HepG2 (cell line): ENCODE data around the gene DHRS4L2. TPM values are rescaled to one million over a fixed set of nuclear protein-coding genes. Genes with fewer than 3 reads are reported as not detected.

Experiments
- ATF4 ChIP-seq, 2 experiments: fragments of 450-650 bp in 1 of 2; sonication (generic) in 1 of 2; formaldehyde crosslinking; IDR thresholded peaks; 2 replicates each; pipeline versions ENCODE4 v1.5.0 to v1.8.0; 2020 to 2022; ENCODE audit warnings: mild to moderate bottlenecking in 1 of 2, missing genetic modification reagents in 1 of 2
- CSRNP2 ChIP-seq: sonication (generic); formaldehyde crosslinking; conservative IDR thresholded peaks from 2 replicates; pipeline ENCODE4 v1.8.0; 2022; ENCODE audit warnings: low read depth, missing genetic modification reagents
- ELF4 ChIP-seq: sonication (generic); formaldehyde crosslinking; IDR thresholded peaks from 2 replicates; pipeline ENCODE4 v1.5.0; 2020; ENCODE audit warnings: missing genetic modification reagents, mild to moderate bottlenecking, moderate library complexity, borderline replicate concordance
- FIP1L1 ChIP-seq: fragments of 200-400 bp; formaldehyde crosslinking; IDR thresholded peaks from 2 replicates; pipeline ENCODE4 v1.6.1; 2018; ENCODE audit warnings: low read depth, mild to moderate bottlenecking, low read length, moderate library complexity, borderline replicate concordance; ENCODE audit not compliant: insufficient read depth
- GMEB1 ChIP-seq: sonication (generic); formaldehyde crosslinking; IDR thresholded peaks from 2 replicates; pipeline ENCODE4 v1.5.1; 2020; ENCODE audit warnings: missing genetic modification reagents, mild to moderate bottlenecking, borderline replicate concordance
- KIAA2018 ChIP-seq: sonication (generic); formaldehyde crosslinking; IDR thresholded peaks from 2 replicates; pipeline ENCODE4 v1.5.0; 2020; ENCODE audit warnings: mild to moderate bottlenecking, missing genetic modification reagents, borderline replicate concordance
- MAFF ChIP-seq: IDR thresholded peaks from 2 replicates; pipeline ENCODE4 v1.6.1; 2011; ENCODE audit warnings: low read depth, low read length, improper control_type of control experiment
- NCOA1 ChIP-seq: sonication (generic); formaldehyde crosslinking; IDR thresholded peaks from 2 replicates; pipeline ENCODE4 v1.9.0; 2021; ENCODE audit warnings: missing genetic modification reagents
- NFKB2 ChIP-seq: sonication (generic); formaldehyde crosslinking; IDR thresholded peaks from 2 replicates; pipeline ENCODE4 v1.4.0; 2020; ENCODE audit warnings: missing genetic modification reagents, borderline replicate concordance
- PRPF4 ChIP-seq: fragments of 200-400 bp; formaldehyde crosslinking; IDR thresholded peaks from 2 replicates; pipeline ENCODE4 v1.6.1; 2016; ENCODE audit warnings: low read length, low read depth; ENCODE audit not compliant: poor library complexity, severe bottlenecking
- TBX2 ChIP-seq: sonication (generic); formaldehyde crosslinking; IDR thresholded peaks from 2 replicates; pipeline ENCODE4 v1.5.0; 2020; ENCODE audit warnings: missing genetic modification reagents, mild to moderate bottlenecking, borderline replicate concordance
- U2AF2 ChIP-seq: fragments of 200-400 bp; formaldehyde crosslinking; IDR thresholded peaks from 2 replicates; pipeline ENCODE4 v1.6.1; 2017; ENCODE audit warnings: low read depth, mild to moderate bottlenecking, low read length
- ZNF207 ChIP-seq: fragments of 450-650 bp; IDR thresholded peaks from 2 replicates; pipeline ENCODE4 v1.6.1; 2016; ENCODE audit warnings: antibody characterized with exemption, borderline replicate concordance
- ZNF629 ChIP-seq: sonication (generic); formaldehyde crosslinking; conservative IDR thresholded peaks from 2 replicates; pipeline ENCODE4 v1.5.0; 2020; ENCODE audit warnings: missing genetic modification reagents
- ZNF781 ChIP-seq: sonication (generic); formaldehyde crosslinking; IDR thresholded peaks from 2 replicates; pipeline ENCODE4 v1.5.1; 2020; ENCODE audit warnings: borderline replicate concordance, mild to moderate bottlenecking, missing genetic modification reagents; ENCODE audit errors: not compliant biosample characterization
- polyA plus RNA-seq, 8 experiments: library from polyadenylated mRNA; depleted of rRNA in 3 of 8; stranded (reverse) in 7 of 8; unstranded in 1 of 8; fragments of >200 nt; fragmentation: Illumina TruSeq in 4 of 8; extraction: Trizol in 4 of 8; gene quantifications; 2 replicates each; pipeline versions ENCODE4 v1.2.1 to v1.2.3, GENCODE V29; 2011 to 2016; ENCODE audit warnings: low read depth in 4 of 8, missing spikeins in 1 of 8, mixed read lengths in 1 of 8; ENCODE audit not compliant: insufficient read depth in 1 of 8
- total RNA-seq, 5 experiments: library from RNA; depleted of rRNA; stranded (reverse); fragments of >200 nt; fragmentation: Illumina TruSeq; extraction: Trizol; gene quantifications; 2 replicates each; pipeline ENCODE4 v1.2.3, GENCODE V29; 2016; ENCODE audit warnings: low read depth in 1 of 5

DHRS4L2 gene
- total and polyA plus RNA-seq, 2 of the 13 experiments (the other 11 are each of a cell fraction or from before 2014, with no cell fraction given), result 24.7 to 38.2 TPM

- TF ChIP-seq TBX2 (CRISPR knock-in tag) (peak; percentile 11; the same call in 1 of the 2 replicates), NFKB2 (CRISPR knock-in tag) (no peak), PRPF4 (no peak), KIAA2018 (no peak), ATF4 (CRISPR knock-in tag; IDR thresholded peaks at IDR 0.05) (no peak), ZNF207 (no peak), FIP1L1 (no peak), GMEB1 (CRISPR knock-in tag) (0 out of 2 replicates have a peak, but pooled peaks have one; percentile 0), ZNF629 (no peak), CSRNP2 (CRISPR knock-in tag) (no peak), ZNF781 (CRISPR knock-in tag) (peak; percentile 49), ELF4 (no peak), U2AF2 (no peak), MAFF (no peak), NCOA1 (CRISPR knock-in tag) (no peak)
These were observed 64.2 kb downstream of the DHRS4L2 start (continued) for GRCh38 chr14:24052656-24053547.
